ENCODE results near the gene SREBF2. TPM values are rescaled to one million over a fixed set of nuclear protein-coding genes. Genes with fewer than 3 reads are reported as not detected.
A peak's percentile ranks its signal among the peaks of the same experiment; 100 is the strongest.

The SREBF2 gene
- total and polyA plus RNA-seq, 2 donors (not counting 1 experiment from before 2014, with no cell fraction given) = 116 to 287 TPM

- no peak overlapping the region for H3K4me3 Mint-ChIP-seq
- no peak overlapping the region for H3K27ac Mint-ChIP-seq
- H3K79me2 ChIP-seq (ENCODE audit: control insufficient read depth, insufficient read depth, low read length) = peaks cover 84% of the 10 kb centered on the region
- H2AFZ ChIP-seq (ENCODE audit: insufficient read depth, low read depth, low read length, poor library complexity, severe bottlenecking) = no peak overlapping the region
- TF ChIP-seq CTCF (IDR thresholded peaks at IDR 0.05) (no peak), EZH2 (IDR thresholded peaks at IDR 0.05; ENCODE audit: borderline replicate concordance, insufficient read depth, low read depth, low read length, poor library complexity, severe bottlenecking) (no peak)
- peaks cover 12% of the 10 kb centered on the region for H4K20me1 ChIP-seq (ENCODE audit: control insufficient read depth, insufficient read depth, low read length, poor library complexity, severe bottlenecking)
- H3K9me3 ChIP-seq (ENCODE audit: control extremely low read depth in 1 of 3, control insufficient read depth in 2 of 3, insufficient read depth in 1 of 3, low read length in 2 of 3) = no peaks in the 10 kb centered on the region
- no peak overlapping the region for H3K4me3 ChIP-seq (ENCODE audit: control extremely low read depth in 1 of 5, extremely low read depth in 1 of 5, insufficient read depth in 1 of 5, low read depth in 2 of 5, low read length in 4 of 5)
- no peak overlapping the region for H3K27ac ChIP-seq (ENCODE audit: low read length in 2 of 2)
- CTCF ChIA-PET = interaction anchor here (1.0 to 1.1 kb wide), 2 partner anchors 8 to 12 kb away, joined by 3 to 5 read pairs; no protein-coding TSS in a partner anchor
- DNase-seq = no peak
- POLR2A ChIA-PET = no interaction called here
- peaks cover 7 to 26% of the 10 kb centered on the region in 2 donors for H3K4me1 ChIP-seq (ENCODE audit: control insufficient read depth in 2 of 2, insufficient read depth in 2 of 2, low read length in 2 of 2)
- ATAC-seq (ENCODE audit: low read depth) = no peak
- WGBS (ENCODE audit: insufficient coverage) = 80% methylated on average over 1 of the region's 4 CpGs
- peaks cover 35% of the 10 kb centered on the region for H3K4me1 Mint-ChIP-seq
- intact Hi-C loops (cut with micrococcal nuclease) = no loop called here
- no peaks in the 10 kb centered on the region for H3K27me3 ChIP-seq (replicated peaks in 1 of 4; ENCODE audit: control extremely low read depth in 1 of 4, control insufficient read depth in 3 of 4, insufficient read depth in 4 of 4, low read length in 3 of 4)
- H3K27me3 Mint-ChIP-seq = no peaks in the 10 kb centered on the region
- no peaks in the 10 kb centered on the region for H3K9me3 Mint-ChIP-seq (ENCODE audit: insufficient read depth)
- H3K36me3 ChIP-seq (replicated peaks in 1 of 2; ENCODE audit: control extremely low read depth in 1 of 2, control insufficient read depth in 1 of 2, extremely low read depth in 1 of 2, insufficient read depth in 2 of 2, low read length in 1 of 2) = peaks cover 8 to 76% of the 10 kb centered on the region in 2 experiments
- H3K4me2 ChIP-seq (replicated peaks; ENCODE audit: low read depth, low read length, poor library complexity, severe bottlenecking) = no peak overlapping the region
- no peak overlapping the region for H3K9ac ChIP-seq (ENCODE audit: low read length)
Observed at GRCh38 chr22:41870786-41871185, 37.9 kb downstream of the SREBF2 start.

GRCh38 chr22:41873391-41873790 is 40.5 kb downstream of the SREBF2 start:
- H3K9me3 ChIP-seq (ENCODE audit: control extremely low read depth in 1 of 3, control insufficient read depth in 2 of 3, insufficient read depth in 1 of 3, low read length in 2 of 3) = no peaks in the 10 kb centered on the region
- peak overlapping the region; percentile 79 for H3K27ac Mint-ChIP-seq
- CTCF ChIA-PET = interaction anchor here (1.2 to 2.0 kb wide), 2 partner anchors 67 to 126 kb away, joined by 3 to 7 read pairs; no protein-coding TSS in a partner anchor
- DNase-seq (no peak), ATAC-seq (ENCODE audit: low read depth) (no peak)
- H3K27me3 Mint-ChIP-seq = no peaks in the 10 kb centered on the region
- WGBS (ENCODE audit: insufficient coverage) = 65% methylated on average over 2 of the region's 5 CpGs
- TF ChIP-seq EZH2 (IDR thresholded peaks at IDR 0.05; ENCODE audit: borderline replicate concordance, insufficient read depth, low read depth, low read length, poor library complexity, severe bottlenecking) = no peak
- no peak overlapping the region for H2AFZ ChIP-seq (ENCODE audit: insufficient read depth, low read depth, low read length, poor library complexity, severe bottlenecking)
- H3K4me3 Mint-ChIP-seq = peak overlapping the region; percentile 8
- intact Hi-C loops (cut with micrococcal nuclease) = no loop called here
- peaks cover 18% of the 10 kb centered on the region for H3K4me1 Mint-ChIP-seq
- peaks cover 5 to 83% of the 10 kb centered on the region in 2 experiments for H3K36me3 ChIP-seq (replicated peaks in 1 of 2; ENCODE audit: control extremely low read depth in 1 of 2, control insufficient read depth in 1 of 2, extremely low read depth in 1 of 2, insufficient read depth in 2 of 2, low read length in 1 of 2)
- H4K20me1 ChIP-seq (ENCODE audit: control insufficient read depth, insufficient read depth, low read length, poor library complexity, severe bottlenecking) = peaks cover 4% of the 10 kb centered on the region
- H3K9ac ChIP-seq (ENCODE audit: low read length) = no peak overlapping the region
- H3K4me1 ChIP-seq (ENCODE audit: control insufficient read depth in 2 of 2, insufficient read depth in 2 of 2, low read length in 2 of 2) = peaks cover 5 to 18% of the 10 kb centered on the region in 2 donors
- no peaks in the 10 kb centered on the region for H3K9me3 Mint-ChIP-seq (ENCODE audit: insufficient read depth)
- H3K27ac ChIP-seq (ENCODE audit: low read length in 2 of 2) = peak overlapping the region; percentile 8 to 31
- POLR2A ChIA-PET = interaction anchor here (1.3 to 1.9 kb wide), 2 partner anchors 40 to 67 kb away, joined by 4 to 8 read pairs; partner anchors contain the start of gene SREBF2
- peaks cover 77% of the 10 kb centered on the region for H3K79me2 ChIP-seq (ENCODE audit: control insufficient read depth, insufficient read depth, low read length)
- H3K4me3 ChIP-seq (ENCODE audit: control extremely low read depth in 1 of 5, extremely low read depth in 1 of 5, insufficient read depth in 1 of 5, low read depth in 2 of 5, low read length in 4 of 5) = no peak overlapping the region
- no peak overlapping the region for H3K4me2 ChIP-seq (replicated peaks; ENCODE audit: low read depth, low read length, poor library complexity, severe bottlenecking)
- no peaks in the 10 kb centered on the region for H3K27me3 ChIP-seq (replicated peaks in 1 of 4; ENCODE audit: control extremely low read depth in 1 of 4, control insufficient read depth in 3 of 4, insufficient read depth in 4 of 4, low read length in 3 of 4)
